Measurements from ENCODE around the gene MRPL21.

DNA sequence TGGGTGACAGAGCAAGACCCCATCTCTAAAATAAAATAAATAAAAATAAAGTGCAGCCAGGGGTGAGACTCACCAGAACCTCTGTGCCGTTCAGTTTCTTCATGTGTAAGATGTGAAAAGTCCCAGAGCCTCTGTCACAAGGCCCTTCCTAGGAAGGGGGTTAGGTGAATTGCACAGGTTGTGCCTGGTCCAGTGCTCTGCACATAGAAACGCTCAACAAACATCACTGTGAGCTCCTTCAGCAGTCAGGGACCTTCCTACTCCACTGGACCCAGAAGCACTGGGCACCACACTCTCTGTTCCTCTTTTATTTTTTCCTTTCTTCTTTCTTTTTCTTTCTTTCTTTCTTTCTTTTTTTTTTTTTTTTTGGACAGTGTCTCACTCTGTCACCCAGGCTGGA lies 22.3 kb downstream of the MRPL21 start:
- TF ChIP-seq POLR2A (IDR thresholded peaks at IDR 0.05; ENCODE audit: low read depth, low read length) (no peak), POLR2AphosphoS5 (IDR thresholded peaks at IDR 0.05; ENCODE audit: low read depth, low read length) (no peak), TAF1 (IDR thresholded peaks at IDR 0.05; ENCODE audit: borderline replicate concordance, low read depth, low read length) (no peak)

Data from GM12892 (cell line).